Thyroid gland (tissue), 4 donors: Measurements from ENCODE around the gene CD300LB. TPM values are rescaled to one million over a fixed set of nuclear protein-coding genes. Genes with fewer than 3 reads are reported as not detected.

ENCODE experiments used
- DNase-seq, 2 donors: peaks; one replicate each; pipeline ENCODE4 v3.0.0-alpha.2; 2019
- H3K27ac ChIP-seq, 3 donors: fragments of 200-600 bp; sonication (generic); 1 replicate in 2 of 3; 2 replicates in 1 of 3; pipeline ENCODE4 v1.5.1; 2016 to 2019; ENCODE audit warnings: mild to moderate bottlenecking in 1 of 3, moderate library complexity in 1 of 3
- H3K27me3 ChIP-seq: fragments of 200-600 bp; sonication (generic); one replicate; pipeline ENCODE4 v1.5.1; 2019
- H3K36me3 ChIP-seq, 2 donors: fragments of 200-600 bp; sonication (generic); one replicate each; pipeline ENCODE4 v1.5.1; 2016 to 2019
- H3K4me1 ChIP-seq, 2 donors: fragments of 200-600 bp; sonication (generic); one replicate each; pipeline ENCODE4 v1.5.1; 2017 to 2019
- H3K4me3 ChIP-seq, 3 donors: fragments of 200-600 bp; sonication (generic); replicated peaks in 1 of 3; 1 replicate in 2 of 3; 2 replicates in 1 of 3; pipeline ENCODE4 v1.5.1; 2016; ENCODE audit warnings: mild to moderate bottlenecking in 1 of 3
- H3K9me3 ChIP-seq: fragments of 200-600 bp; sonication (generic); one replicate; pipeline ENCODE4 v1.5.1; 2017
- POLR2A ChIP-seq, 2 donors: fragments of 450-650 bp; IDR thresholded peaks; one replicate each; pipeline ENCODE4 v1.6.1; 2017; ENCODE audit warnings: antibody characterized with exemption in 2 of 2, mild to moderate bottlenecking in 2 of 2, moderate library complexity in 1 of 2
- WGBS, 2 donors: methylation state at CpG; one replicate each; pipeline ENCODE4 v1.1.5; 2017; 5-methylcytosine and 5-hydroxymethylcytosine counted together
- intact Hi-C: fragments of 100-400 bp; cut with DNase I; formaldehyde crosslinking; loops from one replicate; pipeline ENCODE4 v1.15.1; 2023
- total RNA-seq, 4 donors: library from RNA; depleted of rRNA; stranded (reverse); fragments of >200 nt; gene quantifications; one replicate each; pipeline ENCODE4 v1.2.3, GENCODE V29; 2016
- TF ChIP-seq, protein P1 (sequence below), 6 experiments: fragments of 200-600 bp in 3 of 6; fragments of 450-650 bp in 3 of 6; sonication (generic) in 3 of 6; IDR thresholded peaks; one replicate each; pipeline ENCODE4 v1.5.1; 2016 to 2019; ENCODE audit warnings: antibody characterized with exemption in 6 of 6, mild to moderate bottlenecking in 2 of 6, inconsistent platforms in 1 of 6, moderate library complexity in 1 of 6

The CD300LB gene
- total RNA-seq, 4 donors from 2014 or later, result not detected

DNA sequence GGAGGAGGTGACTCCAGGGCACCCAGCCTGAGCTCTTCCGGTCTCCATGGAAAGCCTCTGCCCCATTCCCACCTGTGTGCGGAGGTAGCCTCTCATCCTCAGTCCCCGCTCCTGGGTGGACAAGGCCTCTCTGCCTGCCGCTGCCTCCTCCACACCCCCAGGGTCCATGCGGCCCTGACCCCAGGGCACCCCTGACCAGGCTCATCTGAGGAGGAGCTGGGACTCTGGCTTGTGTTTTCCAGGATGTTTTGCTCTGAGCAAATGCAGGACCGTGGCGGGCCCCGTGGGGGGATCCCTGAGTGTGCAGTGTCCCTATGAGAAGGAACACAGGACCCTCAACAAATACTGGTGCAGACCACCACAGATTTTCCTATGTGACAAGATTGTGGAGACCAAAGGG lies 58.0 kb downstream of the CD300LB start:
- Histone ChIP-seq H3K27me3 (no peaks in the 10 kb centered on the region), H3K36me3 (no peaks in the 10 kb centered on the region), H3K4me3 (no peak overlapping the region), H3K27ac (no peak overlapping the region), H3K4me1 (no peaks in the 10 kb centered on the region), H3K9me3 (no peaks in the 10 kb centered on the region)
- intact Hi-C loops, result no loop called here
- TF ChIP-seq, protein P1, sequence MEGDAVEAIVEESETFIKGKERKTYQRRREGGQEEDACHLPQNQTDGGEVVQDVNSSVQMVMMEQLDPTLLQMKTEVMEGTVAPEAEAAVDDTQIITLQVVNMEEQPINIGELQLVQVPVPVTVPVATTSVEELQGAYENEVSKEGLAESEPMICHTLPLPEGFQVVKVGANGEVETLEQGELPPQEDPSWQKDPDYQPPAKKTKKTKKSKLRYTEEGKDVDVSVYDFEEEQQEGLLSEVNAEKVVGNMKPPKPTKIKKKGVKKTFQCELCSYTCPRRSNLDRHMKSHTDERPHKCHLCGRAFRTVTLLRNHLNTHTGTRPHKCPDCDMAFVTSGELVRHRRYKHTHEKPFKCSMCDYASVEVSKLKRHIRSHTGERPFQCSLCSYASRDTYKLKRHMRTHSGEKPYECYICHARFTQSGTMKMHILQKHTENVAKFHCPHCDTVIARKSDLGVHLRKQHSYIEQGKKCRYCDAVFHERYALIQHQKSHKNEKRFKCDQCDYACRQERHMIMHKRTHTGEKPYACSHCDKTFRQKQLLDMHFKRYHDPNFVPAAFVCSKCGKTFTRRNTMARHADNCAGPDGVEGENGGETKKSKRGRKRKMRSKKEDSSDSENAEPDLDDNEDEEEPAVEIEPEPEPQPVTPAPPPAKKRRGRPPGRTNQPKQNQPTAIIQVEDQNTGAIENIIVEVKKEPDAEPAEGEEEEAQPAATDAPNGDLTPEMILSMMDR (IDR thresholded peaks at IDR 0.05), result no peak
- no peak for TF ChIP-seq POLR2A (IDR thresholded peaks at IDR 0.05)
- no peak for DNase-seq
- WGBS, 2 donors, result 89 to 91% methylated on average over 6 to 7 of the region's 8 CpGs

DNA sequence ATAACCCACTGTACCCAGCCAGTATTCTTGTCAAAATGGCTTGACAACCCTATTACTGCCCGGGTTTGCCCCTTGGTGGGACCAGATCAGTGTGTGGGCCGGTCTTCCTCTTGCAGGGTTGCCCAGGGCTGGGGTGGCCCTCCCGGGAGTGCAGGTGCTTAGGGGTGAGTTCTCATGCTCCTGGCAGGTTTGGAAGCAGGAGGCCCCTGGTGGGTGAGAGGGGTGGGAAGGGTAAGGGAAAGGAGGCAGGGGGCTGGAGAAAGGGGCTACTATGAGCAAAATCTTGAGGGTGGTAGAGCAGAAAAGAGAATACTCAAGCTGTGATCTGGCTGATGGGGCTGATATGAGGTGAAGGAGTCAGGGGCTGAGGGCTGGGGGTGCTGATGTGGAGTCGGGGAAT lies 58.4 kb downstream of the CD300LB start:
- intact Hi-C loops, result no loop called here
- DNase-seq, result no peak
- no peaks in the 10 kb centered on the region for H3K4me1 ChIP-seq
- H3K27ac ChIP-seq, result no peak overlapping the region
- no peaks in the 10 kb centered on the region for H3K27me3 ChIP-seq
- WGBS, 2 donors, result 76 to 83% methylated on average over 4 of the region's 4 CpGs
- no peak for TF ChIP-seq POLR2A (IDR thresholded peaks at IDR 0.05)
- TF ChIP-seq, protein P1 (IDR thresholded peaks at IDR 0.05), result no peak
- H3K36me3 ChIP-seq, result no peaks in the 10 kb centered on the region
- H3K4me3 ChIP-seq, result no peak overlapping the region
- no peaks in the 10 kb centered on the region for H3K9me3 ChIP-seq

DNA sequence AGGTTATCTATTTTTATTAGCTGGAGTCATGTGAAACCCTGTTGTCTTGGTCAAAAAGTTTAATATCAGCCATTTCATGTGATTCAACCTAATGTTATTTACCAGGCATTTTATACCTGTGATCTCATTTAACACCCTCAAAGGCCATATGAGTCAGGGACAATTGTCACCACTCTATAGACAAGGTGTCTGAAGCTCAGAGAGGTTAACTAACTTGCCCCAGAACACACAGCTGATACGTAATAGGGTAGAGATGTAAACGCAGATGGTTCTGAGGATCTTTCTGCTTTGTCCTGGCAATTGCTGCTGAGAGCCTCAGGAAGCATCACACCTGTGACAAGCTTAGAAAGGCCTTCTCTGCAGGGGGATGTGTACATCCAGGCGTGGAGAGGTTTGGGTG lies 59.9 kb downstream of the CD300LB start:
- no peaks in the 10 kb centered on the region for H3K27me3 ChIP-seq

More for the DNA sequence above, 59.9 kb downstream of the CD300LB start:
- Histone ChIP-seq H3K4me3 (no peak overlapping the region), H3K27ac (no peak overlapping the region), H3K9me3 (no peaks in the 10 kb centered on the region), H3K4me1 (no peaks in the 10 kb centered on the region), H3K36me3 (no peaks in the 10 kb centered on the region)
- TF ChIP-seq POLR2A (IDR thresholded peaks at IDR 0.05), result no peak
- TF ChIP-seq, protein P1 (IDR thresholded peaks at IDR 0.05), result no peak
- intact Hi-C loops, result no loop called here
- WGBS, 2 donors, result 83 to 97% methylated on average over 3 of the region's 3 CpGs
- DNase-seq, result no peak

Other genes with a start within 250 kb of the CD300LB start
- gene KIF19, start 205.2 kb downstream of the CD300LB start, total RNA-seq, result 1 to 10 TPM in 3 of 4 donors, under 1 TPM in 1; 0.94 to 7.7 (median 2.2) TPM
- gene BTBD17, start 169.6 kb downstream of the CD300LB start, total RNA-seq, result under 1 TPM in 2 of 4 donors, not detected in 2; 0.67 to 0.89 TPM
- under 1 TPM in 1 of 4 donors, not detected in 3; 0.67 TPM for gene GPR142, start 164.0 kb downstream of the CD300LB start, total RNA-seq
- gene GPRC5C, start 99.4 kb downstream of the CD300LB start, total RNA-seq, result 100 to 1,000 TPM in 3 of 4 donors, 10 to 100 TPM in 1; 73.2 to 194 (median 163) TPM
- gene CD300A, start 64.8 kb downstream of the CD300LB start, total RNA-seq, result 1 to 10 TPM in 2 of 4 donors, under 1 TPM in 2; 0.78 to 5.8 (median 2.1) TPM
- 1 to 10 TPM in 2 of 4 donors, under 1 TPM in 1, not detected in 1; 0.45 to 1.2 (median 1.1) TPM for gene CD300C, start 14.6 kb upstream of the CD300LB start, total RNA-seq
- gene CD300H, start 36.0 kb upstream of the CD300LB start, total RNA-seq, result not detected
- gene CD300LD, start 60.8 kb upstream of the CD300LB start, total RNA-seq, result not detected
- gene CD300E, start 92.3 kb upstream of the CD300LB start, total RNA-seq, result not detected
- not detected for gene CD300LF, start 181.4 kb upstream of the CD300LB start, total RNA-seq
- 1 to 10 TPM in 1 of 4 donors, under 1 TPM in 3; 0.33 to 1.8 (median 0.39) TPM for gene RAB37, start 205.8 kb upstream of the CD300LB start, total RNA-seq
- 10 to 100 TPM; 21.9 to 63.4 (median 43.8) TPM for gene NHERF1, start 217.2 kb upstream of the CD300LB start, total RNA-seq
- gene NAT9, start 244.9 kb upstream of the CD300LB start, total RNA-seq, result 10 to 100 TPM; 33.1 to 46.5 (median 41.4) TPM